Left ventricle myocardium inferior (tissue), 1 donor: ENCODE measurements around the gene REELD1. TPM values are rescaled to one million over a fixed set of nuclear protein-coding genes. Genes with fewer than 3 reads are reported as not detected.

Source experiments
- DNase-seq: peaks from one replicate; pipeline ENCODE4 v3.0.0-alpha.2; 2020
- H3K27ac ChIP-seq: fragments of 200-600 bp; replicated peaks from 2 replicates; pipeline ENCODE4 v1.8.0; 2021
- H3K27me3 ChIP-seq: fragments of 200-600 bp; 2 replicates; pipeline ENCODE4 v1.8.0; 2021; ENCODE audit warnings: low read depth
- H3K36me3 ChIP-seq: fragments of 200-600 bp; 2 replicates; pipeline ENCODE4 v1.8.0; 2021
- H3K4me1 ChIP-seq: fragments of 200-600 bp; 2 replicates; pipeline ENCODE4 v1.8.0; 2021
- H3K4me3 ChIP-seq: fragments of 200-600 bp; 2 replicates; pipeline ENCODE4 v1.8.0; 2021; ENCODE audit warnings: mild to moderate bottlenecking, moderate library complexity
- H3K9me3 ChIP-seq: fragments of 200-600 bp; replicated peaks from 2 replicates; pipeline ENCODE4 v1.8.0; 2021
- CTCF ChIP-seq: fragments of 200-600 bp; IDR thresholded peaks from 2 replicates; pipeline ENCODE4 v1.8.0; 2021; ENCODE audit warnings: antibody characterized with exemption, mild to moderate bottlenecking, borderline replicate concordance
- intact Hi-C: fragments of 100-400 bp; cut with micrococcal nuclease; formaldehyde crosslinking; loops from one replicate; pipeline ENCODE4 v1.11.0; 2022
- long read RNA-seq: library from polyadenylated mRNA; unstranded; transcript quantifications from one replicate; pipeline ENCODE4 v2.0.0, GENCODE V29; 2021
- total RNA-seq: library from RNA; stranded (reverse); fragmentation: NEBNext Ultra II Directional; extraction: Animal tissue kit (Norgen Biotek cat#: 25700); gene quantifications from one replicate; pipeline ENCODE4 v1.2.1, GENCODE V29; 2021
- donor health status: DM: no; HTN: yes; CAD: no; lungs with severe emphysema.

The REELD1 gene
- not detected for total RNA-seq
- long read RNA-seq = 0 reads

DNA sequence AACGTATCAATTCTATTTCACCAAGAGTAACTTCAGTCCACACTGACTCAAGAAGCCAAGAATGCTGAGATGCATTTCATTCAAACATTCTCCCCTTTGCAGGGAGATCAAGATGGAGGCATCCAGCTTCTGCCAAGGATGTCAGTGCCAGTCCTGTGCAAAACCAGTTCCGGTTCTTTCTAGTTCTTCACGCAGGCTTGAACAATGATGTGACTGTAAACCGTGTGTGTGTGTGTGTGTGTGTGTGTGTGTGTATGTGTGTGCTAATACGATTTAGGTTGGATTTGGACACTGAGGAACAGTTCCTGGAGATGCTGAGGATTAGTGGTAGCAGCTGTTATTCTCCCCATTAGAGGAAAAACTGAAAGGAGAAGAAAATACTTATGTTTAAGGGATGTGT lies at the start of gene REELD1:
REELD1 (plus strand) TSS at position 301 of the 400 bp plus-strand sequence. CDS start 2,415 bp downstream, outside the sequence.
- intact Hi-C loops = no loop called here
- no peak within 1 kb of the TSS for H3K4me3 ChIP-seq
- no peak for TF ChIP-seq CTCF
- DNase-seq = no peak
- no peak within 1 kb of the TSS for H3K27ac ChIP-seq
- no peaks in the 10 kb centered on the region for H3K27me3 ChIP-seq
- no peaks in the 10 kb centered on the region for H3K9me3 ChIP-seq
- no peaks in the 10 kb centered on the region for H3K36me3 ChIP-seq
- H3K4me1 ChIP-seq = no peaks in the 10 kb centered on the region

GRCh38 chr4:146165221-146165620 lies 49.1 kb upstream of the REELD1 start:
- no peak for TF ChIP-seq CTCF
- no peak for DNase-seq
- H3K27ac ChIP-seq = no peak overlapping the region
- intact Hi-C loops = no loop called here
- peaks cover 4% of the 10 kb centered on the region for H3K27me3 ChIP-seq
- H3K36me3 ChIP-seq = no peaks in the 10 kb centered on the region
- H3K4me3 ChIP-seq = no peak overlapping the region
- peaks cover 18% of the 10 kb centered on the region for H3K9me3 ChIP-seq
- no peaks in the 10 kb centered on the region for H3K4me1 ChIP-seq

- intact Hi-C loops = no loop called here
- no peaks in the 10 kb centered on the region for H3K4me1 ChIP-seq
- H3K4me3 ChIP-seq = no peak overlapping the region
- H3K27ac ChIP-seq = no peak overlapping the region
- peaks cover 17% of the 10 kb centered on the region for H3K9me3 ChIP-seq
- DNase-seq = no peak
- H3K27me3 ChIP-seq = peaks cover 4% of the 10 kb centered on the region
- H3K36me3 ChIP-seq = no peaks in the 10 kb centered on the region
- no peak for TF ChIP-seq CTCF
Measured at GRCh38 chr4:146165840-146166239, 48.5 kb upstream of the REELD1 start.

DNA sequence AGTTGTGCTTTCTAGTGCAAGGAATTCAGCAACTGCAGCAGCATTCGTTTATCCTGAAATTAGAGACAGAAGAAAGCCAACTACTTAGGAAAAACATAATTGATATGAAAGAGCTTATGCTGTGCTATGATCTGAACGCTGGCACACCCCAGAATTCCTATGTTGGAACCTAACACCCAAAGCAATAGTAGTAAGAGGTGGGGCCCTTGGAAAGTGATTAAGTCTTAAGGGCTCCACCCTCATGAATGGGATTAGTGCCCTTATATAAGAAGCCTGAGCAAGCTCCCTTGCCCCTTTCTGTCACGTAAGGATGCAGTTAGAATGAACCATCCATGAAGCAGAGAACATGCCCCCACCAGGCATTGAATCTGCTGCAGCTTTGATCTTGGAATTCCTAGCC lies 44.2 kb upstream of the REELD1 start:
- no peak overlapping the region for H3K27ac ChIP-seq
- H3K36me3 ChIP-seq = no peaks in the 10 kb centered on the region
- no peak for TF ChIP-seq CTCF
- H3K4me3 ChIP-seq = no peak overlapping the region
- no peak for DNase-seq
- intact Hi-C loops = no loop called here
- no peaks in the 10 kb centered on the region for H3K27me3 ChIP-seq
- H3K9me3 ChIP-seq = no peaks in the 10 kb centered on the region
- H3K4me1 ChIP-seq = no peaks in the 10 kb centered on the region

- H3K9me3 ChIP-seq = no peaks in the 10 kb centered on the region
- peak; percentile 48 for TF ChIP-seq CTCF
- peak within 1 kb of the TSS; percentile 84 for H3K4me3 ChIP-seq
- H3K27me3 ChIP-seq = no peaks in the 10 kb centered on the region
- intact Hi-C loops = no loop called here
- peaks cover 53% of the 10 kb centered on the region for H3K4me1 ChIP-seq
- no peaks in the 10 kb centered on the region for H3K36me3 ChIP-seq
- peak; percentile 91 for DNase-seq
- H3K27ac ChIP-seq = peak within 1 kb of the TSS; percentile 93
Measured at GRCh38 chr4:146175541-146176453, 38.5 kb upstream of the REELD1 start, which contains the start of gene LSM6. Gene LSM6 (plus strand): TSS chr4:146175718. CDS start chr4:146182922, 7,204 bp downstream.
